NCI-H1417 treated with DMSO at 0.1 percent for 48 hours (cell line): ENCODE measurements around the gene THOC6.

Experiments
- DNase-seq: peaks from one replicate; lab custom pipeline; 2025; lab: John Stamatoyannopoulos, UW

THOC6 gene

DNA sequence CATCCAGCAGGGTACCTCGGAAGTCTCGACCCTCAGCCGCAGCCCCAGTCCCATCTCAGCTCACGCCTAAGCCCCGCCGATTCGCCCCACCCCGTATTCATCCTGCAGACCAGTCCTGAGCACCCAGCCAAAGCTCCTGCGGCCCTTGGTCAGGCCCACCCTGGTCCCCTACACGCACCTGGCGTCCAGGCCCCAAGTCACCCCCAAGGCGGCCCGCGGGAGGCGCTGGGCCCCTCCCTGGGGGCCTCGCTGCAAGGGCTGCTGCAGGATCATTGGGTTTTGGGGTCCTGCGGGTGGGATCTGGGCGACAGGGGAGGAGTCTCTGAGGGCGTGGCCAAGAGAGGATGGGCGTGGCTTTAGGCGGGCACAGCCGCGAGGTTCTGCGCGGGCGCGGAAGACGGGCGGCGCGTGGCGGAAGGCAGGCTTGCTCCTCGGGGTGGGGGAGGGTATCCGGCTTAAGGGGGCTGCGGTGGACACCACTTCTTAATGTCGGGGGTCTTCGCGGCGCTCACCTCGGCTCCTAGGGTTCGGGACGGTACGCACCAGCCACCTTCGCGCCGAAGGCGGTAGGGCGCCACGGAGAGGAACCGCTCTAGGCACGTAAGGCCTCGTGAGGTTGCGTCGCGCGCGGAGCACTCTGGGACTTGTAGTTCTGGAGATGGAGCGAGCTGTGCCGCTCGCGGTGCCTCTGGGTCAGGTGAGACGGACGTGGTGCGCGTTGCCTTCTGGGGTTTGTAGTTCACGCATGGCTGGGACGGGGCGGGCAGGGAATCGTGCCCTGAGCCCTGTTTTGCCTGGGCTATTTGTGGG is at the start of gene THOC6, which contains the start of gene HCFC1R1:
Gene THOC6, plus strand, starts transcription at position 367 of the 810 bp plus-strand sequence. Its CDS starts 292 bp downstream, at position 659.
Gene HCFC1R1, minus strand, starts transcription at position 274 of the 810 bp plus-strand sequence. Its CDS starts 1 bp downstream, at position 273.
- DNase-seq: peak; percentile 79

GRCh38 chr16:2974319-2975056 is 49.3 kb upstream of the THOC6 start:
- DNase-seq: no peak

DNA sequence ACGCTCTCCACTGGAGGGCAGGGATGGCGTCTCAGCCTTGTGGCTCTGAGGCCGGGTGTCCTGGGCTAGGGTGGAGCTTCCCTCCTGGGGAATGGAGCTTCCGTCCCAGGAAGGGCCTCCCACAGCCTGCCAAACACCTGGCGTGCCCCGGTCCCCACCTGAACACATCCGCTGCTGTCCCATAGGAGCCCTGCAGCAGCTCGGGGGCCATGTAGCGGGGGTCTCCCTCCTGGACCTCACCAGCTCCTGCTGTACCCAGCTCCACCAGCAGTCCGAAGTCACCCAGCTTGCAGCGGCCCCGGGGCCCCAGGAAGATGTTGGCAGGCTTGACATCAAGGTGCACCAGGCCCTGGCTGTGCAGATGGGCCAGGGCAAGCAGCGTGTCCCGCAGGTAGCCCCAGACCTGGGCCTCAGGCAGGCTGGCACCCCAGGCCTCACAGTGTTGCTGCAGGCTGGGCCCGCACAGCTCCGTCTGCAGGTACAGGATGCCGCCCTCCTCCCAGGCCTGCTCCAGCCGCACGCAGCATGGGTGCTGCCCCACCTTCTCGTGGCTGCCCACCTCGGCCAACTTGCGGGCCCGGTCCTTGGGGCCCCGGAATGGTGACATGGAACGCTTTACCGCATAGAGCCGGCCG is 48.6 kb upstream of the THOC6 start:
- no peak for DNase-seq

DNA sequence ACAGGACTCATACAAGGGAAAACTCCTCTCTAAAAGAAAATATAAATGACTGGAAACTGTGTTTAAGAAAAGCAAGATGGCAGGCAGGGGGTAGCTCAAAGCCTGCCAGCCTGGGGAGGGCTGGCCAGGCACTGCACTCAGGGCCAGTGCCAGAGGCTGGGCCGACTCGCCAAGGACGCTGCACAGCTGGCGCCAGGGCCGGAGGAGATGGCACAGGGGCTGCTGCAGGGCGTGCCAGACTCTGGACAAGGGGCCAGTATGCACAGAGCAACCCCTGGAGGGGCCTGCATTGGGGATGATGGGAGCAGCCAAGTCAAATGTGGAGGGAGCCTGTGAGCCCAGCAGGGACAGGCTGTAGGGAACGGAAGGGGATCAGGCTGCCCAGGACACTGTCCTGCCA is 47.6 kb upstream of the THOC6 start:
- DNase-seq: no peak

- no peak for DNase-seq
Observed at GRCh38 chr16:2976673-2977072, 47.2 kb upstream of the THOC6 start.

- DNase-seq: no peak
Observed at GRCh38 chr16:2977440-2977839, 46.4 kb upstream of the THOC6 start.

GRCh38 chr16:2979669-2980226 is 44.1 kb upstream of the THOC6 start:
- no peak for DNase-seq

DNA sequence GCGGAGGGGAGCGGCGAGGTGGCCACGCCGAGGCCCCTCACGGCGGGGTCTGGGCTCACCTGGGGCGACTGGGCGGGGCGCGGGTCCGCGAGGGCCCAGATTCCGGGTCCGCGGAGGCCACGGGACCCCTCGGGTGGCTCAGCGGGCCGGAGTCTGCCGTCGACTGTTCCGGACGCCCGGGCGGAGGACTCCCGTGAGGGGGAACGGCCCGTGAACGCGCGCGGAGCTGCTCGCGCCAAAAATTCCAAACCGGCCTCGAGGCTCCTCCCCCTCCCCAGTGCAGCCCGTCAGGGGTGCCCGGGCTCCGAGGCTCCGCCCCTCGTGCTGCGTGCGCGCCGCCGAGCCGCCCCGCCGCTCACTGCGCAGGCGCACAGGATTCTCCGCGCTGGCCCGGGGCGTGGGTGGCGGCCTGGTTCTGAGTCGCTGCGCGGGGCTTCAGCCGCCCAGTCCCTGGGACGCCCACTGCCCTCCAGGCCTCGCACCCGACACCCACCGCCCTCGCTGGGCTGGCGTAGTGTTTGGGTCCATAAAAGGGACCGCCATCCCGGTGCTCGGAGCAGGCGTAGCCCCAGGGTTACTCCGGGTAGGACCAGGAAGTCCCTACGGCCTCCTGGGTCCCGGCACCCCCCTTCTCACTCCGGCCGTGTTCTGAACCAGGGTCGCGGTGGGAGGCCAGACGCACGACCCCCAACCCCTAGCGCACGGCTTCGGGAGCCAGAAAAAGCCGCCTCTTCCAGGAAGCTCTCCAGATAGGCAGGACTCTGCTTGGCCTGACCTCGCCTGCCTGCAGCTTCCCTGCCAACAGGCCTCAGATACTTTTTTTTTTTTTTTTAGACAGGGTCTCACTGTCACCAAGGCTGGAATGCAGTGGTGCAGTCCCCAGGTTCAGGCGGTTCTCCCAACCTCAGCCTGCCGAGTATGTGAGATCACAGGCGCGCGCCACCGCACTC is 43.3 kb upstream of the THOC6 start, which contains the start of gene PKMYT1:
Gene PKMYT1, minus strand, starts transcription at position 220 of the 950 bp plus-strand sequence. CDS start 789 bp downstream, outside the sequence.
- DNase-seq: peak; percentile 45

DNA sequence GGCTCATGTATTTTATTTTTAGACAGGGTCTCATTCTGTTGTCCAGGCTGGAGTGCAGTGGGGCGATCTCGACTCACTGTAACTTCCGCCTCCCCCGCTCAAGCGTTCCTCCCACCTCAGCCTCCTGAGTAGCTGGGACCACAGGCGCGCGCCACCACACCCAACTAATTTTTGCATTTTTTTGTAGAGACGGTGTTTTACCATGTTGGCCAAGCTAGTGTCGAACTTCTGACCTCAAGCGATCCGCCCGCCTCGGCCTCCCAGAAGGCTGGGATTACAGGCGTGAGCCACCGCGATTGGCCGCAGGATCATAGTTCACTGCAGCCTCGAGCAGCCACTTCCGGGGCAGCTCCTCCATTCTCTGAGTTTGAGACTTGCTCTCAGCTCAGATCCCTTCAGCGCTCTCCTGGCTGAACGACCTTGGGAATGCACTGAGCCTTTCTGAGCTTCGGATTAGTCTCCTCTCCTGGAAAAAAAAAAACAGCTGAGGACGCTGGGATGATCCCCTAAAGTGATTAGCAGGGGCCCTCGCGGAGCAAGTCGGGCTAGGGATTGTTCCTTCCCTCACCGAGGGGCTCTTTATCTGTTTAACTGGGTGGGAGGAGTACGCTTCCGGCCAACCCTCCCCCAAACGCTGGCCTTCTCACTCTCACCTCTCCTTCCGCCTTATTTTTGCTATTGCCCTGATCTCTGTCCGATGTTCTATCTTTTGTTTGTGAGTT is 42.5 kb upstream of the THOC6 start:
- no peak for DNase-seq

DNA sequence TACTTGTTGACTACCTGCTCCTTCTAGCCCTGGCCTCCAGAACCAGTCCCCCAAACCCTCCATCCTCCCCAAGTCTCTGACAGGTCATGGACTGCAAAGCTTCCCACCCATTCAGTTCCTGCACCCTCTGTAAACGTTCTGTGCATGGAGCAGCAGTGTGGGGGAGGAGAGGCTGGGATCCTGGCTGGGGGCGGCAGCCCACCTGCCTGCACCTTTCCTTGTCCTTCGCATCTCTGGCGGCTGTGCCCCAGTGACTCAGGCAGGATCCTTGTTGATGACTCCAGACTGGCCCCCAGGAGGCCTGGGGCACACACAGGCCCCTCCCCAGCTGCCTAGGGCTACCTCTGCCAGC is 42.0 kb upstream of the THOC6 start:
- no peak for DNase-seq

DNA sequence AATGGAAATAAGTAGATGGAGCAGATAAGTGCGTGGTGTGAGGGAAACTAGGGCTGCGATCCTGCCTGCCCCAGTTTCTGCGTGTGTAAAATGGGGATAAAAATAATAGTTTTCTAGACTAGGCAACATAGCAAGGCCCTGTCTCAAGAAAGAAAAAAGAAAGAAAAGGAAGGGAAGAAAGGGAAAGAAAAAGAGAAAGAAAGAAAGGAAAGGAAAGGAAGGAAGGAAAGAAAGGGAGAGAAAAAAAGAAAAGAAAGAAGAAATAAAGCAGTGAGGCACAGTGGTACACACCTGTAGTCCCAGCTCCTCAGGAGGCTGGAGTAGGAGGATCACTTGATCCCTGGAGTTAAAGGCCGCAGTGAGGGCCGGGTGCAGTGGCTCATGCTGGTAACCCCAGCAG is 41.4 kb upstream of the THOC6 start:
- no peak for DNase-seq

DNA sequence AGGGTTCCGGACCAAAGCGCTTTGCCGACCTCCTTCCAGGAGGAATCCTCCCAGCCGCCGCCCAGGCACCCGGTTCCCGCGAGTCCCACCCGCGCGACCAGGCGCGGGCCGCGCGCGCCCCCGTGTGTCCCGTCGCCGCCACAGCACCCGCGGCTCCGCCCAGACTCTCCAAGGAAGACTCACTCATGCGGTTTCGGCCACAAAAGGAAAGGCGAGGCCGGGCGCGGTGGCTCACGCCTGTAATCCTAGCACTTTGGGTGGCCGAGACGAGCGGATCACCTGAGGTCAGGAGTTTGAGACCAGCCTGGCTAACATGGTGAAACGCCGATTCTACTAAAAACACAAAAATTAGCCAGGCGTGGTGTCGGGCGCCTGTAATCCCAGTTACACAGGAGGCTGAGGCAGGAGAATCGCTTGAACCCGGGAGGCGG is 40.1 kb upstream of the THOC6 start:
- no peak for DNase-seq

GRCh38 chr16:2985462-2985861 is 38.4 kb upstream of the THOC6 start:
- DNase-seq: no peak

DNA sequence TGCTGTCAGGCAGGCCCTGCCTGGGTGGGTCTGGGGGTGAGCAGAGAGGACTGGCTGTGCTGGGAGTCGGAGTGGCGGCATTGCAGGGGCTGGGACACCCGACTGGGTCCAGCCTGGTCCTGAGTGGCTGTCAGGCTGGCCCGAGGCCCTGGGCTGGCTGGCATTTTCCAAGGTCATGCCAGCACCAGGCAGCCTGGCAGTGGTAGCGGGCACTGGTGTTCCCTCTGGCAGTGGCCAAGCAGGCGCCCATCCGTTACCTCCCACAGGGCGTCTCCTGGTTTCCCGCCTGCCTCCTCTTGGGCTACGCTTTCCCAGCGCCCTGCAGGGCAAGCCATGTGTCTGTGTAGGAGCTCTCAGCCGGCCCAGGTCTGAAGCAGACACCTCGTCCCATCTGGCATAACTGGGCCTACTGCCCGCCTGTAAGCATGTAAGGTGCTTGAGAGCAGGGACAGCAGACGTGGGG is 37.9 kb upstream of the THOC6 start:
- no peak for DNase-seq

- DNase-seq: no peak
Observed at GRCh38 chr16:2986623-2987188, 37.1 kb upstream of the THOC6 start.

GRCh38 chr16:2987286-2987685 is 36.5 kb upstream of the THOC6 start:
- no peak for DNase-seq

DNA sequence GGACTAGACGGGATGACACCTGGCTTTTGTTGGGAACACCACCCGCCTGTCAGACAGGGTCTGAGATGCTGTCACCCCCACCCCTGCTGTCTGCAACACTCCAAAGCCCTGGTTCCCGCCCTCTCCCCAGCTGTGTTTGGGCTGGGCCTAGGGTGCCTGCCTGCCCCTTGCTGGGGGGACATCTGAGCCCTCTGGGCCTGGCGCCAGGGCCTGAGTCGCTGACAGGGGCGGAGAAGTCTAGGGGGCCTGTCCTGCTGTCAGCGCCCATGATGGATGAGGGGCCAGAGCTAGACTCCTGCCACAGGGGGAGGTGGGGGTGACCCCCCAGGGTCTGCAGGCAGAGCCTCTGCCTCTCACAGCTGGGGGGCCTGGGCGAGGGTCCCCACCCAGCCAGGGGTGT is 36.0 kb upstream of the THOC6 start:
- DNase-seq: no peak

GRCh38 chr16:2988590-2989099 is 35.2 kb upstream of the THOC6 start:
- DNase-seq: no peak

DNA sequence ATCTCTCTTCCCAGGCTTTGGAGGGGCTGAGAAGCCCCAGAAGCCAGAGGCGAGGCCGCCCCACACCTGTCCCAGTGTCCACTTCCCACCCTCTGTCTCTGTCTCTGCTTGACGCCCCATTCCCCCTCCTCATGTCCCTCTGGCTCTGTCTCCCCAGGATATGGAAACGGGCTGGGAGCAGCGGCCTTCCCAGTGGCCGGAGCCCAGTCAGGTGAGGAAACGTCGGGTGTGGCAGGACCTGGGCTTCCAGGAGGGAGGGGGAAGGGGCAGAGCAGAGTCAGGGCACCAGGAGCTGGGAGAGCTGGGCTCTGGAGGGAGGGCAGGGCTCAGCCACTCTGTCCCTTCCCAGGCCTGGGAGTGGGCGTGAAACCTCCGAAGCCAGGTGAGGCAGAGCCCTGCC is 32.9 kb upstream of the THOC6 start:
- no peak for DNase-seq
